Fibroblast of peridontal ligament (primary cell): ENCODE results near the gene KLHL2.
"Not testable (repeated sequence)": the region's sequence is repeated elsewhere in the genome, so short reads cannot be mapped to it uniquely, and the experiment has no call there.

ENCODE experiments used
- DNase-seq: peaks from one replicate; pipeline ENCODE4 v3.0.0-alpha.2; 2010; ENCODE audit errors: extremely low read depth

The KLHL2 gene

DNA sequence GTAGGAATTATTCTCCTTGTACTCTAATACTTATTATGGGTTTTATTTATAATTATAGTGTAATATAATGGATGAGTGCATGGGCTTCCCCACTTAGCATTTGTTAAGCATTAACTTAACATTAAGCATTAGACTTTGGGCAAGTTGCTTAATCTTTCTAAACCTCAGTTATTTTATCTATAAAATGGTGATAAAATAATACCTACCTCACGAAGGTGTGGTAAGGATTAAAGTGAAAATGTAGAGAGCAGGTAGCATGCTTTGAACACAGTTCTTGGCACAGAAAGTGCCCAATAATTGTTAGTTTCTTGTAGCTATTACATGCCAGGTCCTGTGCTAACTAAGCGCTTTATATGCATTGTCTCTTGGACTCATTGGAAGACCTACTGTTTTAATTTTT lies 122.7 kb downstream of the KLHL2 start:
- DNase-seq, result no peak

DNA sequence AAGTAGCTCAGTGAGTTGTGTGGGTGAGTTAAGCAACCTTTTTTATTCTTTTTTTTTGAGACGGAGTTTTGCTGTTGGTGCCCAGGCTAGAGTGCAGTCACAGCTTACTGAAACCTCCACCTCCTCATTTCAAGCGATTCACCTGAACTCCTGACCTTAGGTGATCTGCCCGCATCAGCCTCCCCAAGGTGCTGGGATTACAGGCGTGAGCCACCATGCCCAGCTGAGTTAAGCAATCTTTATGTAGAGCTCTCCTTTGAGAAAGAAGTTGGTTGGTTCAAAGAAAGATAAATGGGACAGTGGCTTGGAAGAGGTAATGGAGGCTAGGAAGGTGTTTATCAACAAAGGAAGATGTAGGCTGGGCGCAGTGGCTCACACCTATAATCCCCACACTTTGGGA lies 123.3 kb downstream of the KLHL2 start:
- no peak for DNase-seq

GRCh38 chr4:165331359-165331758 lies 124.0 kb downstream of the KLHL2 start:
- no peak for DNase-seq

- no peak for DNase-seq
Observed at GRCh38 chr4:165331823-165332222, 124.5 kb downstream of the KLHL2 start.

DNA sequence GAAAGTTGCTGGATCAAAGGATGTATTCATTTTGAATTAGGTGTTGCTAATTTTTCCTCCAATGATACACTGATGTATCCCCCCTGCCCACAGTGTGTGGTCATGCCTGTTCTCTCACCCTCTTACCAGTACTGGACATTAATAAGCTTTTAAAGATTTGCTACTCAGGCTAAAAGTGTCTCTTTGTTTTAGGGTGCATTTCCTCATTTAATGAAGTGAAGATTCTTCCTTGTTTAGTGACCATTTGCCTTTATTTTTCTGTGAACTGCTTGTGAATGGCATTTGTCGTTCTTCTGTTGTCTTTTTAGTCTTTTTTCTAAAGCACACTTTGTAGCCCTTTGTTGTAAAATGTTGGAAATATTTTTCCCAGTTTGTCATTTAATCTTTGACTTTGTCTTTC lies 125.1 kb downstream of the KLHL2 start:
- DNase-seq, result no peak

GRCh38 chr4:165335163-165335703 lies 127.9 kb downstream of the KLHL2 start:
- no peak for DNase-seq

- no peak for DNase-seq
Observed at GRCh38 chr4:165336743-165337142, 129.4 kb downstream of the KLHL2 start.

GRCh38 chr4:165342340-165342739 lies 135.0 kb downstream of the KLHL2 start:
- DNase-seq, result not testable (repeated sequence)

- DNase-seq, result peak; percentile 13
Observed at GRCh38 chr4:165343353-165344191, 136.2 kb downstream of the KLHL2 start.

- DNase-seq, result peak; percentile 64
Observed at GRCh38 chr4:165345666-165346417, 138.5 kb downstream of the KLHL2 start.

DNA sequence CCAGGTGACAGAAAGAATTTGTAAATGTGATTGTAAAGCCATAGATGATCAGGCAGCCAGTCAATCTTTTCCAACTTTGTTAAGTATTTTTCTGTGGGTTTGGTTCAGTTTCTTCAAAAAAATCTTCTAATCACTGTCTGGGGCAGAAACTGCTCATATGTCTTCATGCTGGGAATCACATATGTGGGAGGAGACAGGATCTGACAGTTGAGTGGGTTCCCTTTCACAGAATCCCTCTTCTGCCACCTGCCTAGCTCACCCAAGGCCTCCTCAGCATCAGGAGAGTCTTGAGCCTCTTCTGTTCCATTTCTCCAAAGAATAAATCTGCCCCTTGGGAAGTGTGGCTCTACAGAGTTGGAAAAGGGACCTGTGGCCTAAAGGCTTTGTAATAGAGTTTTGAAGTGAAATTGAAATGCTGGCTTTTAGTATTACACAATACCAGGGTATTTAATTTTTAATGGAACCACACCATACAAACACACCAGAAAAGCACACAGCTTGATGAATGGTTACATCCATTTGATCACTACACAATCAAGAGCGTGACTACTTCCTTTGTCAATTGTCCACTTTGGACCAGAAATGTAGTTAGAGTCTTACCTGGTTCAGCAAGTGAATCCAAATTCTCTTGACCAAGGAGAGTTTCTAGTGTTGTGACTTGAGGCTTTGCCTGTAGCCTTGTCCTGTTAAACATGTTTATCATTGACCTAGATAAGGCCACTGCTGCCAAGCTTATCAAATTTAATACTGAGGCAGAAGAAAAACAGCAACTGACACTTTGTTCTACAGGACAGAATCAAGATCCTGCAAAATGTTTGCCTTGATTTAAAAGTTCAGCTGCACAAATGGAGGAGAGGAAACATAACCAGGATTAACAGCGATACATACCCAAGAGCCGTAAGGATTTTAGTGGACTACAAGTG lies 140.5 kb downstream of the KLHL2 start:
- no peak for DNase-seq

GRCh38 chr4:165351359-165352130 lies 144.2 kb downstream of the KLHL2 start:
- no peak for DNase-seq

GRCh38 chr4:165355900-165356300 lies 148.5 kb downstream of the KLHL2 start:
- peak; percentile 34 for DNase-seq

DNA sequence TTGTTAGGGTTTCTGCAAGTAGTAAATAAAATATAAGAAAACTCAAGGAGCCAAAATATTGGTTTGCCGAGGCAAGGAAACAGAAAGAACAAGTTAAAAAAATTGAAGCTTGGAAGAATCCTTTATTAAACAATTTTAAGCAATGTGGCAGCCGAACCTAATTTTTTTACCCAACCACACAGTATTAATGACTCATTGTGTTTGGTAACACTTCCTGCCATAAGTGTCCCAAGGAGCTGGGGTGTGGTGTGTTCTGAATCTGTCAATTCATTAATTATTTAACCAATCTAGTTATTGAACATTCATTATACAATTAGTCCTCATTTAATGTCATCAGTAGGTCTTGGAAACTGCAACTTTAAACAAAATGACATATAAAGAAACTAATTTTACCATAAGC lies 152.1 kb downstream of the KLHL2 start:
- no peak for DNase-seq

DNA sequence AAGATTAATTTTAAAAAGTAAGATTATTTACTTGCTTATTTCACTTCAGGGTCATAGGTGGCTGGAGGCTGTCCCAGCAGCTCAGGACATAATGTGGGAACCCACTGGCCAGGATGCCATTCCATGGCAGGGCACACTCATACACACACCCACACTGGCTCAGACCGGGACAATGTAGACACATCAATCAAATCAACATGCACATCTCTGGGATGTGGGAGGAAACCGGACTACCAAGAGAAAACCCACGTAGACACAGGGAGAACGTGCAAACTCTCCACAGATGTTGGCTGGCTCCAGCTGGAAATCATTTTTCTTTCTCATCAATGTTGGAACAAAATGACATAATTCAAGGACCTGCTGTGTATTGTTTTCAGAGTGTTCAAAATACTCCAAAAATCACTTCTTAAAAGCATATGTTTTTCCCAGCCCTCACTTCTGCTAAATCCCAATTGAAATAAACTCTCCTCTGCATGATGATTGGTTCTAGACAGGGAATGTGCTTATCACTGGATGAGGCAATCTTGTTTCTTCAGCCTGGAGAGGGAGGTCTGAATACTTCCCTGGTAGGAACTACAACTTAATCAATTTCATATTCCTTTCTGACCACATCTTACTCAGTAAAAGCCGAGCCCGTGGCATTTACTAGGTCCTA lies 152.8 kb downstream of the KLHL2 start:
- DNase-seq, result peak; percentile 40

- DNase-seq, result no peak
Observed at GRCh38 chr4:165360985-165361670, 153.8 kb downstream of the KLHL2 start.

- DNase-seq, result no peak
Observed at GRCh38 chr4:165361810-165362209, 154.4 kb downstream of the KLHL2 start.

DNA sequence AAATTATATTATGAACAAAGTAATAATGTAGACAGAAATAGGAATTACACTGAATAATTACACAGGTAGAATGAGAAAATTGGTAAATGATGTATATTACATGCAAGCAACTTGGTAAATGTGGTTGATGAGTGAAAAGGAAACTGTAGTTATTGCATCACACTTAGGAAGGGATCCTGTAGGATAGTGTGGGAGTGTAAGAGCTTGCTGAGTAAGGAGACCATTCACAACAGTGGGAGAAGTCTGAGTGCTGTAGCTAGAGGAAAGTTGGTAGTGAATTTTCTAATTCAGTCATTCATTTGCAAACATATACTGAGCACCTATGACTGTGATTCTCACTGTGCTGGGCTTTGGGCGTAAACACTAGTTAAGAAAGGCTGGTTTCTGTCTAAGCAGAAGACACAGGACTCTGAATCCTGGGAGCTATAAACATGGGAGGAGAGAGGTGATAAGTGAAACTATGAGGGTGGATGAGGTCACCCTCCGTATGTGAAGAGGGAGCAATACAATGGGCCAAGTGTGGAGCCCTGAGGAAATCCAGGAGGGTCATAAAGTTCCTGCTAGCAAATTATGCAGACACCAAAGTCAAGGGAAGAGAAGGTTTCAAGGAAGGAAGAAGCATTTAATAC lies 157.2 kb downstream of the KLHL2 start:
- no peak for DNase-seq

GRCh38 chr4:165367040-165367439 lies 159.7 kb downstream of the KLHL2 start:
- no peak for DNase-seq
